SKM-1 treated with dmso at 0.1 percent for 144 hours (cell line): Measurements from ENCODE around the gene TH.

Source experiments
- DNase-seq: peaks from one replicate; lab custom pipeline; 2025; ENCODE audit not compliant: unreplicated experiment; lab: John Stamatoyannopoulos, UW

TH gene

GRCh38 chr11:2171591-2172003, at the start of gene TH:
Gene TH (minus strand): TSS chr11:2171815. CDS start chr11:2171786, 29 bp downstream.
- no peak for DNase-seq

- no peak for DNase-seq
Observed at GRCh38 chr11:2221024-2221423, 49.4 kb upstream of the TH start.

DNA sequence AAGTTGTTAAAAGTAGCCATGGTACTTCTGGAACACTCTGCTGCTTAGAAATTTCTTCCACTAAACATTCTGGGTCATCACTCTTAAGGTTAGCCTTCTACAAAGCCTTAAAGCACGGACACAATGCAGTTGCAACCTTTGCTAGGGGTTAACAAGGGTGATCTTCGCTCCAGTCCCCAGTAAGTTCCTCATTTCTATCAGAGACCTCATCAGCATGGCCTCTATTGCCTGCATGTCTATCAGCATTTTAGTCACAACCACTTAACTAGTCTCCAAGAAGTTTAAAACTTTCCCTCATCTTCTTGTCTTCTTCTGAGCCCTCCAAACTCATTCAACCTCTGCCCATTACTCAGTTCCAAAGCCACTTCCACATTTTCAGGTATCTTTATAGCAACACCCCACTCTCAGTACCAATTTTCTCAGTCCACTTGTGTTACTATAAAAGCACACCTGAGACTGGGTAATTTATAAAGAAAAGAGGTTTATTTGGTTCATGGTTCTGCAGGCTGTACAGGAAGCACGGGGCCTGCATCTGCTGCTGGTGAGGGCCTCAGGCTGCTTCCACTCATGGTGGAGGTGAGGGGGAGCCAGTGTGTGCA, 48.7 kb upstream of the TH start:
- peak; percentile 43 for DNase-seq

- no peak for DNase-seq
Observed at GRCh38 chr11:2219318-2220017, 47.9 kb upstream of the TH start.

DNA sequence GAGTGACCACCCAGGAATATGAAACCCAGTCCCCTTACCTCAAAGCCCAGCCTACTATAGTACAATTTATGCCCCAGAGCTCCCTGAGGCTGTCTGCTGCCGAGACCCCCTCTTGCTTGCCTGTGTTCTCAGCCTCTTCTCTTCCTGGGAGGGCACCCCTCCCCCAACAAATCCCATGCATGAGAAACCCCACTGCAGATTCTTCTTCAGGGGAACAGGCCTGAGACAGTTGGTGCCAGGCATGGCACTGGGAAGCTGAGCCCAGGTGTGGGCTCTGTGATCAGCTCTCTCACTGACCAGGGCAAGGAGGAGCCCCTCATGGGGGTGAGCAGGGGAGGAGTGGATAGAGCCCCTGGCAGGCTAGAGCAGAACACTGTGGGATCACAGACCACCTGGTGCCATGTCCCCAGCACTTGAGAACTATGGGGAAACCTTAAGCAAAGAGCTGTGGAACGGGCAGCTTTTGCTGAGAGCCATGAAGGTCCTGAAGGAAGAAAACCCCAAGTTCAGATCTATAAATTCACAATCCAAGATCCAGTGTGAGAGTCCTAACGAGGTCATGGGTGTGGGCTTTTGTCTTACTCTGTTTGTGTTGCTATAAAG, 46.5 kb upstream of the TH start:
- no peak for DNase-seq

- DNase-seq = no peak
Observed at GRCh38 chr11:2217211-2218030, 45.8 kb upstream of the TH start.

- no peak for DNase-seq
Observed at GRCh38 chr11:2216400-2217064, 44.9 kb upstream of the TH start.

GRCh38 chr11:2215561-2216399, 44.2 kb upstream of the TH start:
- DNase-seq = no peak

DNA sequence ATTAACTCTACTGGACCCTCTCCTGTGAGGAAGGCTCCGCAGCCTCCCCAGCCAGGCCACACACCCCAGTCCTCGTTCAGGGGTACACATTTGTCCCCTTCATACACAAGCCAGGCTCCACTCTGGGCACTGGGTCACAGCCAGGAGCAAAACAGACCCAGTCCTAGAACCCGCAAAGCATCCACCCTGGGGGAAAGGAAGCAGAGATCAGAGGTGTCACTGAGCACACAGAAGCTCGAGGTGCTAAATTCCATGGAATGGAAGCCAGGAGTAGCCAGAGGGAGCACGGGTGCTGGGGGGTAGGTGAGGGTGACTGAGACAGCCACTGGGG, 43.6 kb upstream of the TH start:
- DNase-seq = no peak

GRCh38 chr11:2214527-2215229, 43.1 kb upstream of the TH start:
- DNase-seq = no peak

- no peak for DNase-seq
Observed at GRCh38 chr11:2213890-2214526, 42.4 kb upstream of the TH start.

- DNase-seq = no peak
Observed at GRCh38 chr11:2213384-2213842, 41.8 kb upstream of the TH start.

DNA sequence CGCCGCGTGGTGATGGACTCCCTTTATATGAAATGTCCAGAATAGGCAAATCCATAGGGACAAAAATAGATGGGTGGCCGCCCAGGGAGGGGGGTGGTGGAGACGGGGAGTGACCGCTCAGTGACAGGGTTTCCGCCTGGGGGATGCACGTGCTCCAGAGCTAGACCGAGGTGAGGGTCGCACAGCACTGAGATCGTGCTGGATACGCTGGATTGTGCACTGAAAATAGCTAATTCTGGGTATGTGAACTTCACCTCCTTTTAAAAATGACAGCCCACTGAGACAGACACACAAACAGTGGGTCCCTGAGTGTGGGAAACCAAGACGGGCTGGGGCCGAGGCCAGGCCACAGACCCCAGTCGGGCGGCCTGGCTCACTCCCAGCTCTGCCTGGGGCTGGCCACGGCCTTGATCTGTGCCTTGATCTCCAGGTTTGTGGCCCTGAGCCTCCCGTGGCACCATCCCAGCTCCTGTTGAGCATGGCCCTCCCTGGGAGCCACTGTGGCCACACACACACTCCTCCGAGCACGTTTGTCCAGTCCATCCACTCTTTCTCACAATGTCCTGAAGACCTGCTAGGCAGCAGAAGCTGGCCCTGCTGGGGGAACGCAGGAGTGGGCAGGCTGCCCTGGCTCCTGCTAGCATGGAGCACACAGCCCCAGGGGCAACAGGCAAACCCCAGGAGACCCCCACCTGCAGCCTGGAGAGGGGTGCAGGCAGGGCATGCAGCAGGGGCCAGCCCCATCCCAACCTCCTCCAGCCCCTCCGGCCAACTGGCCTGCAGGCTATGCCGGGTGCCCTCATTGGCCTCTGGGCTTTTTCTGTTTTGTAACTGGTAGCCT, 41.0 kb upstream of the TH start:
- no peak for DNase-seq

DNA sequence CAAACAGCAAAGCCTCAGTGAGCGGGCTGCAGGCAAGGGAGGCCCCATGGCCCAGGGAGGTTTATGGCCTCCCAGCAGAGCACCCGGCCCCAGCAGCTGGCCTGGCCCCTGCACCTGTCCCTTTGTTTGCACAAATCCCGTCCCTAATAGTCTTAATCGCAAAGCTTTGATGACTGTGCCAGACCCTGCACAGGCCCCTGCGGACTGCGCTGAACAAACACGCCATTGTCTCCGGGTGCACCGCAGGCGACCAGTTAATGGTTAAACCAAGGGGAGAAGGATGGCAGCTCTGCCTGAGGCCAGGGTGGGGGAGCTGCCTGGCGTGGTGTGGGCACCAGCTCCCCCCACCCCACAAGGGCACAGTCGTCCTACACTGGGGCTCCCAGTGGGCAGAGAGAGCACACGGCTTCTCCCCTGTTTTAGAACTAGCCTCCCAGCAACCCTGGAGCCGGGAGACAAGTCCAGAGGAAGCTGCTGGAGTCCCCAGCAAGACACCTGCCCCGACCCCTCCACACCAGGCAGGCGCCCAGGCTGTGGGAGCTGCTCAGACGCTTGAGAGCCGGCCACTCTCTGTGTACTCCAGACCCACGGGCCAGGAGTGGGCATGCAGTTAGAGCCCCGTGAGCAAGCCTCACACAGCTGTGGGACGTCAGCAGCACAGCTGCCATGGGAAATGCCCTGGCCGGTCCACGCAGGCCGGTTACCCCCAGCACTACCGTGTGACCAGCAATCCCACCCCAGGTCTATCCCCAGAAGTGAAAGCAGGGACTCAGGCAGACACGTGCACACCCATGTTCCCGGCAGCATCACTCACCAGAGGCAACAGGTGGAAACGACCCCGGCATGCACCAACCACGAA, 39.7 kb upstream of the TH start:
- DNase-seq = no peak

DNA sequence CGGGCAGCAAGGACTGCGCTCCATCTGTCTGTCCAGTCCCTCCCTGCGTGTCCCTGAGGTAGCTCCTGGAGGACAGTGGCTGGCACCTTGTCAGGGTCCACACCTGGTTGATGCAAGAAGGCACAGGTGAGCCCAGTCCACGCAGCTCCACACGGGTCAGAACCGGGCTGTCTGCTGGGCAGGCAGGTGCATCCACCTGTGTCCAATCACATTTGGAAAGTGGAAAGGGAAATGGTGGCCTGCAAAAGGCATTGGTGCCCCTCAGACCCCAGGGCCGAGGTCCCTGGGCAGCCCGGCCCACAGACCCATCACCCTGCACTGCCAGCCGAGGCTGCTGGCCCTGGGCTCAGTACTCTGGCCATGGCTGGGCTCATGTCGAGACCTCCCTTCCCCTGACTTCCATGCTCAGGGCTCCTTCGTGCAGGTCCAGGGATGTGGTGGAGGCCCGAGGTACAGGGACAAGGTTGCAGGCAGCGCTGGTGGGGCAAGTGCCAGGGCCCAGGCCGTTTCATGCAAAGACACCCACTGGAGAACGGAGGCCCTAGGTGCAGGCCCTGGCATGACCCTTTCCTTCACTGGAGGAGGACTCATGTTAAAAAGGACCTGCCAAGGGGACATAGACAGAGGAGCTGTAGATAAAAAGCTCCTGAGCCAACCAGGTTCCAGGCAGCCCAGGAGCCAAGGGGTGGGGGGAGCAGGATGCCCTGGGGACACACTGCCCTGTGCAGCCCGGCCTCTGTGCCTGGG, 38.9 kb upstream of the TH start:
- DNase-seq = no peak

DNA sequence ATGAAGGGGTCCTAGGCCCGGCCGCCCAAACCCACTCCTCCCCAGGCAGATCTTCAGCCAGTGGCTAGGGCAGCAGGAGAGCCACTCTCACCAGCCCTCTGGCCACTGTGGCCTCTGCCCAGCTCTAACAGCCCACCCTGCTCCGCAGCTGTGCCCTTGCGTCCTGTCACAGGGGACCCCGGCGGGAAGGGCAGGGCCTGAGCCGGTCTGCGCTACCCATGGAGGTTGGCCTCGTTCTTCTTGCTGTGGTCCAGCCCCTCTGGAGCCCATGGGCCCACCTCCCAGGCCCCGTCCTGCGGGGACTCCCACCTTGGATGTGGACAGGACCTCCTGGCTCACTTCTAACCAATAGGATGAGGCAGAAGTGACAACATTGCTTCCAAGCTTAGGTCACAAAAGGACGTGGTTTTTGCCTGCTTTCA, 38.3 kb upstream of the TH start:
- DNase-seq = no peak

GRCh38 chr11:2209370-2209801, 37.8 kb upstream of the TH start:
- no peak for DNase-seq
